ENCODE results near the gene PPP2R3B.

GRCh38 chrX:374596-374995, 12.1 kb downstream of the PPP2R3B start:
- TF ChIP-seq CTCF (IDR thresholded peaks at IDR 0.05) (no peak), EZH2 (IDR thresholded peaks at IDR 0.05) (no peak)
